Measurements from ENCODE around the gene SPOCD1. TPM values are rescaled to one million over a fixed set of nuclear protein-coding genes. Genes with fewer than 3 reads are reported as not detected.

The SPOCD1 gene
- total RNA-seq, 2 donors from 2014 or later = 13.5 to 23.0 TPM

GRCh38 chr1:31768407-31768907 lies 47.4 kb downstream of the SPOCD1 start:
- intact Hi-C loops (cut with DNase I) = no loop called here
- DNase-seq (ENCODE audit: low spot score) = no peak

DNA sequence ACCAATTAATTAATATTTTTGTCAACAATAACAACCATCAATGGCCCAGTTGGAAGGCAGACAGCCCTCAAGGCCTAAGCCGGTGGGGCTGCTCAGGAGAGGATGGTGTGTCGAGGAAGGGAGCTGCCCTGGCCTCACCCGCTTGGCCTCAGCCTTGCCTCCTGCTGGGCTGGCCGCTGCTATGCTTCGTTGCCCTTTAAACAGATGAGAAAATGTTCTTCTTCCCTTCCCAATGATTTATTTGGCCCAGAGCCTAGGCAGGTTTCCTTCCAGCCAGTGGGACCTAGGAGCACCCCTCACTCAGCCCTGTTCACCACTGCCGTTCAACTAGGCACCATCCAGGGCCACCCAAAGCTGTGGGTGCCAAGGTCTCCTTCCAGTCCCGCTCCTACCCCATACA lies 48.6 kb downstream of the SPOCD1 start:
- intact Hi-C loops (cut with DNase I) = no loop called here
- no peak for DNase-seq (ENCODE audit: low spot score)

DNA sequence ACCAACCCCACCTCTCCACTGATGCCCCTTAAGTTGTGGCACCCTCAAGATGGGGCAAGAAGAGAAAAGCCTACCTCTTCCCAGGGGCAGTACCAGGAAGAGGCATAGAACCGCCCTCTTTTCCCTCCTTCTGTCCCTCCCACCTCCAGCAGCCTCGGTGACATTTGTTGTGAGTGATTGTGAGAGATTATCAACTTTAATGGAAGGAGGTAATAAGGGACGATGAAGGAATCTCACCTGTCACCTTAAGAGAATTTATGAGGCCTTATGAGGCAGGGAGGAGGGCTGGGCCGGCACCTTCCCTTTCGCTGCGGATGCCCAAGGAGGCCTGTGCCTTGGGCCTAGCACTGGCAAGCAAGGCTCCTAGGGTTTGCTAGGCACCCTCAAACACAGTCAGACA lies 50.3 kb downstream of the SPOCD1 start:
- intact Hi-C loops (cut with DNase I) = no loop called here
- DNase-seq (ENCODE audit: low spot score) = no peak

- DNase-seq (ENCODE audit: low spot score) = no peak
- intact Hi-C loops (cut with DNase I) = no loop called here
These were observed 50.8 kb downstream of the SPOCD1 start for GRCh38 chr1:31765041-31765467.

DNA sequence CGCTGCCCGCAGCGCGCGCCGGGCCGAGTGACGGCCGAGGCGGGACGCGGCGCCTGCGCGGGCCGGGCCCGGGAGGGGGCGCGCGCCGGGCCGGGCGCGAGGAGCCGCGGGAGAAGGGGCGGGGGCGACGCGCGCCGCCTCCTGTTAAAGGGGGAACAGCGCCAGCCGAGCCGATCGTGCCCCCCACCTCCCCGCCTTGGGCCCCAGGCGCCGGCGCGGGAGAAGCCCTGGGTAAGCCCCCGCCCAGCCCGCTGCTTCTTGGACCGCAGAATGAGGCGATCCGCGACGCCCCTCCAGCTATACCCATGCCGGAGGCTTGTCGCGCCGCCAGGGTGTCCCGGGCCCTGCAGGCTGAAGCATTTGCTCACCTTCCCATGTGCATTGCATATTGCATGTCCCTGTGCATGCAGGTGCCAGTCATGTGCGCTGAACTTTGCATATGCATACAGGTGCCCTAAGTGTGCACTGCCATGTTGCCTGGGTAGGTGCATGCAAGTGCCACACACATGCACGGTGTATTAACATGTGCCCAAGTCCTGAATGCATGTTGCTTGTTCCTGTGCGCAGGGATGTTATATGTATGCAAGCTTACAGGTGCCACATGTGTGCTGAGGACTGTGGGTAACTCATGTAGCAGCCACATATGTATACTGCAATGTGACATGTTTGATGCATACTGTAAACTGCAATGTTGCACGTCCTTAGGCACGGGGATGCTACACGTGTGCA lies 51.3 kb downstream of the SPOCD1 start, which contains the start of gene ADGRB2:
ADGRB2 (minus strand) TSS at position 29 of the 729 bp plus-strand sequence. CDS start 7,119 bp downstream, outside the sequence.
- intact Hi-C loops (cut with DNase I) = no loop called here
- no peak for DNase-seq (ENCODE audit: low spot score)

DNA sequence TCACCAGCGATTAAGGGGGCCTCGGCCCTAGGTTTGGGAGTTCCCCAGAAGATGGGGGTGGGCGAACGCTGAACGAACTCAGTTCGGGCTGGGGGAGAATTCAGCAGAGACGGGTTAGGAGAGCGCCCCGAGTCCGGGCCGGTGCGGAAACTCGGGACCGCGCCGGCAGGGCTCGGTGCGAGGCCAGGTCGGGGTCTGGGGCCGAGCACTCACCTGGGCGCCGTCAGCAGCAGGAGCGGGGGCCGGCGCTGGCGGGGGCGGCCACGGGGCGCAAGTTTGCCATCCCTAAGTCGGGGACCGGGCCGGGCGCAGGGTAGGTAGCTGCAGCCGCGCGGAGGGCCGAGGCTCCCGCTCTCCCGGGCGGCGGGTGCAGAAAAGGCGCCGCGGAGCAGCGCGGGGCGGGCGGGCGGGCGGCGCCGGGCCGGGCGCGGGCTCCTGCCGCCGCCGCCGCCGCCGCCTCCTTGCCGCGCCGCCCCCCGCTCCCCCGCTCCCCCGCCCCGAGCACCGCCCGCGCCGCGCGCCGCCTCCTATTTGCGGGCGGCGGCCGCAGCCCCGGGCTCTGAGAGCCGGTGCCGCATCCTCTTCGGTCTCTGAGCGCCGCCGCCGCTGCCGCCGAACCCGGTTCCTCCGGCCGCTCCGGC lies 52.0 kb downstream of the SPOCD1 start:
- no peak for DNase-seq (ENCODE audit: low spot score)
- intact Hi-C loops (cut with DNase I) = no loop called here

DNA sequence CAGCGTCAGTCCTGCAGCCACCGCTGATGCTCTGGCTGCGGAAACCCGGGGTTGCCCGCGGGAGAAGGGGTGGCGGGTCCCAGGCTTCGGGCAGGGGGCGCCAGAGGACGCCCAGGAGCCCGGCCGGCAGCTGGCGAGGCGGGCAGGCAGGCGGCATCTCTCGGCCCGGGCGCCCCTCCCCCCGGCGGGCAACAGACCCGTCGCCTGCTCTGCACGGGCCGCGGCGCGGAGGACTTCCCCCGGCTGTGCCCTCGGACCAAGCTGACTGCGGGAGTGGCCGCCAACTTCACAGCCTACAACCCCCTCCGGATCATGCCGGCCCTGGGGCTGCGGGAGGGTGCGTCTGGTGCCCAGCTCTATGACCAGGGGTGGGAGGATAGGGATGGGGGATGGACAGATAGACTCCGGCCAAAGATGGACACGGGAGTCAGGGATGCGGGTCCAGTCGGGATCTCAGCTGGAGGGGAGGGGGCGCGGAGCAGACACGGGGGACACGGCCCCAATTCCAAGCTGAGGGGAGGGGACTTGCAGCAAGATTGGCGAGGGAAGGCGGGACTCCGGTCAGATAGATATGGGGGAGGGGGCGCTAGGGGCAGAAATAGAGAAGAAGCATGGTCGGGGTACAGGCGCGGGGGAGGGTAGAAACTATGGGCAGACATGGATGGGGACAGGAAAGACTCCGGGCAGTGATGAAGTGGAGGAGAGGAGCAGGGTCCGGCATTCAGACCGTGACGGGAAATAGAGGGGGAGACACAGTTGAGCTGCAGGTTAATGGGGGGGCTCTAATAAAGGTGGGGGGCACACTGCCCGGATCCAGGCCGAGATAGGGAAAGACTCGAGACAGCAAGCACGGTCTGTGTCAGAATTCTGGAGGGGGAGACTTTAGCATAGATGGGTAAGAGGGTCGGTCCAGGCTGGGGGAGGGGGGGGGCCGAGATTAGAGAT lies 52.8 kb downstream of the SPOCD1 start:
- DNase-seq (ENCODE audit: low spot score) = no peak
- intact Hi-C loops (cut with DNase I) = no loop called here

- no peak for DNase-seq (ENCODE audit: low spot score)
- intact Hi-C loops (cut with DNase I) = no loop called here
These were observed 53.5 kb downstream of the SPOCD1 start for GRCh38 chr1:31762323-31762722.

- no peak for DNase-seq (ENCODE audit: low spot score)
- intact Hi-C loops (cut with DNase I) = no loop called here
These were observed 53.9 kb downstream of the SPOCD1 start for GRCh38 chr1:31761883-31762282.

GRCh38 chr1:31760471-31761470 lies 55.1 kb downstream of the SPOCD1 start:
- intact Hi-C loops (cut with DNase I) = no loop called here
- peak; percentile 90 for DNase-seq (ENCODE audit: low spot score)

DNA sequence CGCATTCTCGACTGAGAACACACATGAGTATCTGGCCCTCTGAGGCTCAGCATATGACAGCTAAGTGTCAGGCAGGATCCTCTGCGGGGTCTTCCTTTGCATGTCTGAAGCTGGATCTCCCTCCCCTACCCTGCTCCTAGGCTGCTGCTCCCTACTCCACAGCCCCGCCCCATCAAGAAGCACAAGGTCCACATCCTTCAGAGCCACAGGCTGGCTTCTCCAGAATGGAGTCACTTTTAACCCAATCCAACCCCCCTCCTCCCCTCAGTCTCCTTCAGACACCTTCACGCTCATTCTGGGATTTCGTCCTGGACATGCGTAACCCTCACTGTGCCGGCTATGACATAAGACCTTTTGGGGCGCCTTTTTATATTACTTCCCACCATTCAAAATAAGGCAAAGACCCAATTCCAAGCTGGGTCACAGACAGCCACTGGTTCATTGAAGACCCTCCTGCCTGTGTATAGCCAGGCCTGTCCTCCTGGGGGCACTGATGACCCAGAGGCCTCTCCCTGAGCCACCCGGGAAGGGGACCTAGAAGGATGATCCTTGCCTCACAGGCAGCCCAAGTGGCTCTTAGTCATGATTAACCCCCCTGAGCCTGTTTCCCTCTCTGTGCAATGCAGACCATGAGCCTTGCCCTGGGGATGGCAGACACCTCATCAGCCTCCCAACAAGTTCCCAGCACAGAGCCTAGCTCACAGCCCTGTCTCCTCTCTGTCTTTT lies 56.4 kb downstream of the SPOCD1 start:
- no peak for DNase-seq (ENCODE audit: low spot score)
- intact Hi-C loops (cut with DNase I) = no loop called here

- no peak for DNase-seq (ENCODE audit: low spot score)
- intact Hi-C loops (cut with DNase I) = no loop called here
These were observed 57.0 kb downstream of the SPOCD1 start for GRCh38 chr1:31758823-31759222.

GRCh38 chr1:31757989-31758388 lies 57.8 kb downstream of the SPOCD1 start:
- intact Hi-C loops (cut with DNase I) = no loop called here
- no peak for DNase-seq (ENCODE audit: low spot score)

- intact Hi-C loops (cut with DNase I) = no loop called here
These were observed 58.6 kb downstream of the SPOCD1 start for GRCh38 chr1:31757204-31757679.

DNA sequence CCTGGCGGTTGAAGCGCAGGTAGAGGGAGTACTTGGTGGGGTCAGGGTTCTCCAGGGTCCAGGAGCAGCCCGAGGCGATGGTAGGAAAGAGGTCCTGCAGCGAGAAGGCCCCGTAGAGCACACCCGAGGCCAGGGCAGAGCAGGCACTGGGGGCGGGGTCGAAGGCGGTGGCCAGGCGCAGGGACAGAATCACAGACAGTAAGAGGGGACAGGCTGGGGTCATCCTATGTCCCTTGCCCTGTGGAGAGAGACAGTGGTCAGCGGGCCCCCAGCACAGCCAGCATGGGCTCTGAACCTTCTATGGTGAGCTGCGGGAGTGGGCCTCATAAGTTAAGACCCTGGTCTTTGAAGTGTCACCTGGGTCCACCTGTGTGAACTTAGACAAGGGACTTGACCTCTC lies 59.2 kb downstream of the SPOCD1 start:
- intact Hi-C loops (cut with DNase I) = no loop called here
- no peak for DNase-seq (ENCODE audit: low spot score)

More at GRCh38 chr1:31757204-31757679, 58.6 kb downstream of the SPOCD1 start:
- no peak for DNase-seq (ENCODE audit: low spot score)

- DNase-seq (ENCODE audit: low spot score) = no peak
- intact Hi-C loops (cut with DNase I) = no loop called here
These were observed 59.9 kb downstream of the SPOCD1 start for GRCh38 chr1:31755850-31756492.

DNA sequence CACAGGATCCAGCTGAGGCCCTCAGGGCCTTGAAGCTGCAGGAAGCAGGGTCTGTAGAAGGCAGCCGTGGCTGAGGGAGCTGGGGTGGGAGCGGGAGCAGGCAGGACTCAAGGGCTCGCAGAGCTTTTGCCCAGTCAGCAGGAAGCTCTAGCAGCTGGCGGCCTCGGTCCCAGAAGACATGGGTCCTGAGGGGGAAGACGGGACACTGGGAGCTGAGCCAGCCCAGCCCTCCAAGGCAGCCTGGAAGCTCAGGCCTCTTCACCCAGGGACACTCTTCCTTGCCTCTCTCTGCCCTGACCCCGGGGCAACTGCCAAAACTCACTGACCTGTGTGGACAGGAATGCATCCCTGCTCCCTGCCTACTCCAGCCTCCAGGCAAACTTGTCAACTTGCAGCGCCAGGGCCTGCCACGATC lies 60.6 kb downstream of the SPOCD1 start:
- intact Hi-C loops (cut with DNase I) = no loop called here
- DNase-seq (ENCODE audit: low spot score) = no peak

All from posterior vena cava (tissue), 2 donors.